GM12878 (cell line): ENCODE data around the gene BTBD6. TPM values are rescaled to one million over a fixed set of nuclear protein-coding genes. Genes with fewer than 3 reads are reported as not detected.

Source experiments
- ATAC-seq: fragments of 200-7000 bp; cut with Tn5 transposase; 3 replicates; pipeline ENCODE4 v1.9.1; 2020; ENCODE audit warnings: mild to moderate bottlenecking, moderate library complexity
- BruUV-seq: library from RNA; stranded (reverse); fragments of 400-500 nt; replicated peaks from 2 replicates; lab custom pipeline; 2021; lab: Mats Ljungman, UMichigan
- CTCF ChIA-PET: fragments of 300-600 bp; sonication (Branson Sonifier 250); formaldehyde crosslinking; extraction: SDS; loops from one replicate; lab custom pipeline; 2021; ENCODE audit warnings: inconsistent platforms; lab: Yijun Ruan, JAX
- POLR2A ChIA-PET: fragments of 350-600 bp; formaldehyde crosslinking; extraction: SDS; loops from one replicate; lab custom pipeline; 2021; ENCODE audit warnings: inconsistent platforms; lab: Charles Lee
- RAD21 ChIA-PET: fragments of 300-600 bp; sonication (Branson Sonifier 250); formaldehyde crosslinking; loops from one replicate; lab custom pipeline; 2023; ENCODE audit warnings: antibody characterized with exemption; ENCODE audit not compliant: unreplicated experiment; lab: Charles Lee
- SMC1A ChIA-PET: fragments of 300-600 bp; sonication (Branson Sonifier 250); formaldehyde crosslinking; loops from one replicate; lab custom pipeline; 2023; ENCODE audit not compliant: unreplicated experiment, uncharacterized antibody; lab: Charles Lee
- DNase-seq: peaks from one replicate; pipeline ENCODE4 v3.0.0-alpha.2; 2011; ENCODE audit warnings: low read depth, low spot score
- FAIRE-seq: peaks from 3 replicates; lab custom pipeline; 2011; peaks lifted over from hg19 to GRCh38; lab: Jason Lieb, UNC
- H2AFZ ChIP-seq: 2 replicates; pipeline ENCODE4 v1.6.0; 2011; ENCODE audit warnings: low read depth, low read length, control low read depth; ENCODE audit not compliant: control insufficient read depth
- H3K27ac ChIP-seq: 2 replicates; pipeline ENCODE4 v1.5.1; 2011; ENCODE audit warnings: control low read depth; ENCODE audit not compliant: control insufficient read depth, insufficient read depth
- H3K27me3 ChIP-seq, 2 experiments: replicated peaks in 1 of 2; 2 replicates each; pipeline versions ENCODE4 v1.6.0 to v1.6.1; 2011; ENCODE audit warnings: low read length in 1 of 2; ENCODE audit not compliant: control insufficient read depth in 2 of 2, insufficient read depth in 2 of 2
- H3K36me3 ChIP-seq, 2 experiments: 2 replicates each; pipeline ENCODE4 v1.5.1; 2011; ENCODE audit warnings: low read length in 1 of 2; ENCODE audit not compliant: control insufficient read depth in 2 of 2, insufficient read depth in 2 of 2
- H3K4me1 ChIP-seq: 2 replicates; pipeline ENCODE4 v1.6.1; 2011; ENCODE audit warnings: mild to moderate bottlenecking, low read length, moderate library complexity, mixed read lengths; ENCODE audit not compliant: control insufficient read depth, insufficient read depth
- H3K4me2 ChIP-seq: 2 replicates; pipeline ENCODE4 v1.6.0; 2011; ENCODE audit warnings: control low read depth; ENCODE audit not compliant: control insufficient read depth, insufficient read depth
- H3K4me3 ChIP-seq: fragments of 200-600 bp; sonication (generic); 2 replicates; pipeline ENCODE4 v1.5.1; 2016
- H3K79me2 ChIP-seq: 2 replicates; pipeline ENCODE4 v1.6.0; 2011; ENCODE audit warnings: low read length; ENCODE audit not compliant: control insufficient read depth, insufficient read depth
- H3K9ac ChIP-seq: 2 replicates; pipeline ENCODE4 v1.8.0; 2011; ENCODE audit warnings: low read length, control low read depth, mixed read lengths; ENCODE audit not compliant: control insufficient read depth, insufficient read depth
- H3K9me3 ChIP-seq: replicated peaks from 3 replicates; pipeline ENCODE4 v1.5.1; 2011; ENCODE audit warnings: mild to moderate bottlenecking, low read length; ENCODE audit not compliant: control insufficient read depth, insufficient read depth
- H4K20me1 ChIP-seq: 2 replicates; pipeline ENCODE4 v1.6.0; 2011; ENCODE audit not compliant: control insufficient read depth, insufficient read depth
- BACH1 ChIP-seq: fragments of 450-650 bp; IDR thresholded peaks from 2 replicates; pipeline ENCODE4 v1.6.1; 2017; ENCODE audit warnings: mild to moderate bottlenecking, borderline replicate concordance
- CEBPB ChIP-seq, 2 experiments: fragments of 150-350 bp in 1 of 2; IDR thresholded peaks; 2 replicates each; pipeline ENCODE4 v1.6.1; 2012 to 2014; ENCODE audit warnings: low read depth in 2 of 2, low read length in 2 of 2, borderline replicate concordance in 1 of 2, inconsistent platforms in 1 of 2
- CHD1 ChIP-seq: IDR thresholded peaks from 2 replicates; pipeline ENCODE4 v1.6.1; 2012; ENCODE audit warnings: low read depth, low read length, improper control_type of control experiment
- MYC ChIP-seq: IDR thresholded peaks from 2 replicates; pipeline ENCODE4 v1.6.1; 2011; ENCODE audit warnings: mild to moderate bottlenecking, low read length, moderate library complexity, inconsistent platforms; ENCODE audit not compliant: insufficient read depth, insufficient replicate concordance, insufficient read length, severe bottlenecking
- NFXL1 ChIP-seq: fragments of 450-650 bp; IDR thresholded peaks from 2 replicates; pipeline ENCODE4 v1.6.1; 2017; ENCODE audit warnings: antibody characterized with exemption, mild to moderate bottlenecking, borderline replicate concordance
- SREBF1 ChIP-seq: IDR thresholded peaks from 2 replicates; pipeline ENCODE4 v1.6.1; 2012; ENCODE audit warnings: mild to moderate bottlenecking, low read length
- ZZZ3 ChIP-seq: IDR thresholded peaks from 2 replicates; pipeline ENCODE4 v1.6.1; 2011; ENCODE audit warnings: low read depth; ENCODE audit not compliant: control insufficient read depth, insufficient read length
- WGBS: methylation state at CpG from one replicate; pipeline ENCODE4 v1.1.6; 2016; ENCODE audit warnings: low lambda C conversion rate; ENCODE audit not compliant: insufficient replicate concordance, insufficient coverage; ENCODE audit errors: missing lambda C conversion rate; 5-methylcytosine and 5-hydroxymethylcytosine counted together
- in situ Hi-C: fragments of 300-500 bp; cut with MboI; formaldehyde crosslinking; loops from 9 replicates; pipeline ENCODE4 v1.14.3; 2018; ENCODE audit warnings: mixed read lengths
- intact Hi-C: fragments of 100-400 bp; cut with micrococcal nuclease; formaldehyde crosslinking; loops from one replicate; pipeline ENCODE4 v1.14.2; 2022; ENCODE audit not compliant: unreplicated experiment
- polyA plus RNA-seq, 11 experiments: library from polyadenylated mRNA; depleted of rRNA in 4 of 11; unstranded in 6 of 11; stranded (reverse) in 5 of 11; fragments of >200 nt; fragmentation: Nextera tagmentation in 4 of 11; fragmentation: Illumina TruSeq in 1 of 11; extraction: Ambion mirVana in 4 of 11; extraction: Trizol in 1 of 11; gene quantifications; 1 replicate in 1 of 11; 2 replicates in 10 of 11; pipeline versions ENCODE4 v1.2.1 to v1.2.3, GENCODE V29; 2011 to 2016; ENCODE audit warnings: inconsistent platforms in 2 of 11, missing spikeins in 2 of 11, low read depth in 1 of 11
- total RNA-seq, 4 experiments: library from RNA; depleted of rRNA in 3 of 4; stranded (reverse); fragments of >200 nt in 3 of 4; fragmentation: Illumina TruSeq in 1 of 4; extraction: Trizol in 1 of 4; gene quantifications; 2 replicates each; pipeline versions ENCODE4 v1.2.1 to v1.2.3, GENCODE V29; 2013 to 2021
- TF ChIP-seq, protein P1 (sequence below): IDR thresholded peaks from 2 replicates; pipeline ENCODE4 v1.6.1; 2012; ENCODE audit warnings: low read depth, low read length, improper control_type of control experiment

Gene BTBD6
- total and polyA plus RNA-seq, 10 of the 15 experiments (the other 5 are each of a cell fraction or from before 2014, with no cell fraction given) = 1.4 to 36.5 (median 15.8) TPM

DNA sequence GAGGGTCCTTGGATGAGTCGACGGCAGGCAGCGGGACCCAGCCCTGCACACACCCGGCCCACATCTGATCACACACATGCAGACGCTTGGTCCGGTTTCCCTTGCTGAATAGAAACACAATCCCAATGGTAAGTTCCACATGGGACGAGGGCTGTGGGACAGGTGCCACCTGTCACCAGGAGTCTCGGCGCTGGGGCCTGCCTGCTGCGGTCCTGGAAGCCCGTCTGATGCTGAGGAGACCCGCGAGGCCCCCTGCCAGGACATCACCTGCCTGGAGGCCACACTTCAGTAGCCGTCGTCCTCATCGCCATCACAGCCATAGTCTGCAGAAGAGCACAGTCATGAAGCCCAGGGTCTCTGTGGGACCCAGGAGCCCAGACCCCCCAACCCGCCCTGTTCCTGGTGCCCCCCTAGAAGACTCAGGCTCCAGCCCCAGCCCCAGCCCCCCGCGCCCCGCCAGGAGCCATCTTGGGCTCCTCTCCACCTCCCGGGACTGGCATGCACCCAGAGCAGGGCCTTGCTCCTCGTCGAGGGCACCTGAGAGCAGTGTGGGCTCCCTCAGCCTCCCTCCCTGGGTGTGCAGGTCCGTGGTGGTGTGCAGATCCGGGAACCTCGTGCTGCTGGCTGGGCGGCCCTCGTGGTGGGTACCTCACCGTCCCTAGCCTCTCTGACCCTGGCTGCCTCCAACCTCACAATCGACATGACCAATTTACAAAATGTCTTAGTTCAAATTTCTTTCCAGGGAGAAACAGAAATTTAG is 37.9 kb upstream of the BTBD6 start:
- Histone ChIP-seq H3K27me3 (no peaks in the 10 kb centered on the region), H3K79me2 (no peaks in the 10 kb centered on the region), H3K27ac (no peak overlapping the region), H3K36me3 (peaks cover 0 to 9% of the 10 kb centered on the region in 2 experiments; a peak in 2 of 4 replicates), H2AFZ (no peak overlapping the region), H3K9me3 (no peaks in the 10 kb centered on the region), H4K20me1 (no peaks in the 10 kb centered on the region), H3K4me2 (no peak overlapping the region), H3K4me3 (no peak overlapping the region), H3K4me1 (no peaks in the 10 kb centered on the region), H3K9ac (no peak overlapping the region)
- WGBS = 91% methylated on average over 27 of the region's 30 CpGs
- DNase-seq = no peak
- intact Hi-C loops (no loop called here), in situ Hi-C loops (no loop called here)
- ChIA-PET CTCF (no interaction called here), SMC1A (no interaction called here), RAD21 (no interaction called here), POLR2A (no interaction called here)
- FAIRE-seq = no peak
- TF ChIP-seq, protein P1, sequence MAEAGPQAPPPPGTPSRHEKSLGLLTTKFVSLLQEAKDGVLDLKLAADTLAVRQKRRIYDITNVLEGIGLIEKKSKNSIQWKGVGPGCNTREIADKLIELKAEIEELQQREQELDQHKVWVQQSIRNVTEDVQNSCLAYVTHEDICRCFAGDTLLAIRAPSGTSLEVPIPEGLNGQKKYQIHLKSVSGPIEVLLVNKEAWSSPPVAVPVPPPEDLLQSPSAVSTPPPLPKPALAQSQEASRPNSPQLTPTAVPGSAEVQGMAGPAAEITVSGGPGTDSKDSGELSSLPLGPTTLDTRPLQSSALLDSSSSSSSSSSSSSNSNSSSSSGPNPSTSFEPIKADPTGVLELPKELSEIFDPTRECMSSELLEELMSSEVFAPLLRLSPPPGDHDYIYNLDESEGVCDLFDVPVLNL = no peak
- TF ChIP-seq CHD1 = no peak
- TF ChIP-seq NFXL1 = no peak
- TF ChIP-seq ZZZ3 = no peak
- no peak for TF ChIP-seq CEBPB (IDR thresholded peaks at IDR 0.05; ENCODE audit: borderline replicate concordance in 1 of 2, low read depth in 2 of 2, low read length in 2 of 2)
- no peak for TF ChIP-seq SREBF1
- TF ChIP-seq BACH1 = no peak
- no peak for TF ChIP-seq MYC
- TSS peak; percentile 75 for BruUV-seq
- ATAC-seq = no peak
